Liver (tissue), 9 donors: ENCODE data around the gene ARPC4. TPM values are rescaled to one million over a fixed set of nuclear protein-coding genes. Genes with fewer than 3 reads are reported as not detected.

Source experiments
- DNase-seq: peaks from one replicate; pipeline ENCODE4 v3.0.0-alpha.2; 2017; ENCODE audit warnings: low spot score
- H3K27ac ChIP-seq, 2 donors: one replicate each; pipeline ENCODE4 v1.7.0; 2013; ENCODE audit warnings: inconsistent platforms in 2 of 2, low read length in 2 of 2, control low read depth in 1 of 2, low read depth in 1 of 2, mild to moderate bottlenecking in 1 of 2
- H3K27me3 ChIP-seq, 4 donors: one replicate each; pipeline versions ENCODE4 v1.6.1 to v1.7.0; 2013; ENCODE audit warnings: low read length in 3 of 4, inconsistent platforms in 1 of 4, mild to moderate bottlenecking in 1 of 4, moderate library complexity in 1 of 4; ENCODE audit not compliant: control insufficient read depth in 4 of 4, insufficient read depth in 4 of 4
- H3K36me3 ChIP-seq, 4 donors: one replicate each; pipeline versions ENCODE4 v1.6.1 to v1.7.0; 2013; ENCODE audit warnings: low read length in 3 of 4, mild to moderate bottlenecking in 3 of 4, low read depth in 1 of 4, moderate library complexity in 1 of 4; ENCODE audit not compliant: control insufficient read depth in 4 of 4, insufficient read depth in 3 of 4
- H3K4me1 ChIP-seq, 4 donors: one replicate each; pipeline versions ENCODE4 v1.6.1 to v1.7.0; 2013; ENCODE audit warnings: low read length in 3 of 4, mild to moderate bottlenecking in 3 of 4, moderate library complexity in 1 of 4; ENCODE audit not compliant: control insufficient read depth in 4 of 4, insufficient read depth in 4 of 4
- H3K4me3 ChIP-seq, 3 donors: one replicate each; pipeline versions ENCODE4 v1.6.1 to v1.7.0; 2013; ENCODE audit warnings: low read length in 3 of 3, control low read depth in 1 of 3, low read depth in 1 of 3, mild to moderate bottlenecking in 1 of 3
- H3K9ac ChIP-seq, 2 donors: one replicate each; pipeline ENCODE4 v1.7.0; 2013; ENCODE audit warnings: low read length in 2 of 2, mild to moderate bottlenecking in 2 of 2, moderate library complexity in 2 of 2, control low read depth in 1 of 2, low read depth in 1 of 2
- H3K9me3 ChIP-seq, 4 donors: one replicate each; pipeline versions ENCODE4 v1.6.1 to v1.7.0; 2013; ENCODE audit warnings: low read length in 3 of 4; ENCODE audit not compliant: control insufficient read depth in 4 of 4
- EGR1 ChIP-seq, 2 donors: IDR thresholded peaks; 2 replicates each; pipeline ENCODE4 v1.6.1; 2016 to 2018; ENCODE audit warnings: antibody characterized with exemption in 2 of 2, low read depth in 2 of 2
- FOXA1 ChIP-seq: IDR thresholded peaks from 2 replicates; pipeline ENCODE4 v1.6.1; 2016; ENCODE audit warnings: antibody characterized with exemption
- FOXA2 ChIP-seq: IDR thresholded peaks from 2 replicates; pipeline ENCODE4 v1.6.1; 2016; ENCODE audit warnings: antibody characterized with exemption
- GABPA ChIP-seq, 2 donors: IDR thresholded peaks in 1 of 2; conservative IDR thresholded peaks in 1 of 2; 2 replicates each; pipeline ENCODE4 v1.6.1; 2016; ENCODE audit warnings: antibody characterized with exemption in 2 of 2, mild to moderate bottlenecking in 1 of 2, moderate library complexity in 1 of 2
- HNF4A ChIP-seq, 2 donors: conservative IDR thresholded peaks; 2 replicates each; pipeline ENCODE4 v1.6.1; 2016; ENCODE audit warnings: antibody characterized with exemption in 2 of 2, mild to moderate bottlenecking in 2 of 2
- HNF4G ChIP-seq: IDR thresholded peaks from 2 replicates; pipeline ENCODE4 v1.6.1; 2016; ENCODE audit warnings: antibody characterized with exemption
- JUND ChIP-seq, 2 donors: IDR thresholded peaks; 2 replicates each; pipeline ENCODE4 v1.6.1; 2016; ENCODE audit warnings: antibody characterized with exemption in 2 of 2
- NR2F2 ChIP-seq: IDR thresholded peaks from 2 replicates; pipeline ENCODE4 v1.6.1; 2016; ENCODE audit warnings: antibody characterized with exemption
- RAD21 ChIP-seq, 2 donors: IDR thresholded peaks; 2 replicates each; pipeline ENCODE4 v1.6.1; 2016; ENCODE audit warnings: antibody characterized with exemption in 2 of 2, mild to moderate bottlenecking in 2 of 2
- RXRA ChIP-seq, 2 donors: IDR thresholded peaks; 2 replicates each; pipeline ENCODE4 v1.6.1; 2017 to 2018; ENCODE audit warnings: antibody characterized with exemption in 2 of 2, mild to moderate bottlenecking in 1 of 2
- SP1 ChIP-seq: IDR thresholded peaks from 2 replicates; pipeline ENCODE4 v1.6.1; 2018; ENCODE audit warnings: antibody characterized with exemption, mild to moderate bottlenecking
- TAF1 ChIP-seq: conservative IDR thresholded peaks from 2 replicates; pipeline ENCODE4 v1.6.1; 2016; ENCODE audit warnings: antibody characterized with exemption, mild to moderate bottlenecking
- YY1 ChIP-seq: IDR thresholded peaks from 2 replicates; pipeline ENCODE4 v1.6.1; 2016; ENCODE audit warnings: antibody characterized with exemption, mild to moderate bottlenecking
- WGBS: extraction: QIAGEN DNeasy Blood & Tissue Kit; methylation state at CpG from one replicate; pipeline ENCODE4 v1.1.7; 2013; 5-methylcytosine and 5-hydroxymethylcytosine counted together
- polyA plus RNA-seq, 2 donors: library from polyadenylated mRNA; stranded (reverse) in 1 of 2; unstranded in 1 of 2; fragments of 200-250 nt in 1 of 2; fragments of >200 nt in 1 of 2; fragmentation: Nextera tagmentation in 1 of 2; extraction: Ambion mirVana in 1 of 2; gene quantifications; one replicate each; pipeline versions ENCODE4 v1.2.1 to v1.2.3, GENCODE V29; 2013 to 2015
- total RNA-seq, 2 donors: library from RNA; depleted of rRNA; stranded (reverse); fragments of >200 nt; gene quantifications; one replicate each; pipeline ENCODE4 v1.2.3, GENCODE V29; 2014
- TF ChIP-seq, protein P1 (sequence below): IDR thresholded peaks from 2 replicates; pipeline ENCODE4 v1.6.1; 2016; ENCODE audit warnings: antibody characterized with exemption
- TF ChIP-seq, protein P2 (sequence below): IDR thresholded peaks from 2 replicates; pipeline ENCODE4 v1.6.1; 2016; ENCODE audit warnings: antibody characterized with exemption
- TF ChIP-seq, protein P3 (sequence below): fragments of 150-350 bp; IDR thresholded peaks from 2 replicates; pipeline ENCODE4 v1.5.1; 2017; ENCODE audit warnings: improper control_type of control experiment, low read depth, low read length; ENCODE audit not compliant: missing input control
- TF ChIP-seq, protein P4 (sequence below): IDR thresholded peaks from 2 replicates; pipeline ENCODE4 v1.6.1; 2016; ENCODE audit warnings: antibody characterized with exemption, mild to moderate bottlenecking
- donor health status: healthy.
- donor health status: healthy.
- donor health status: healthy.
- donor health status: healthy.
- donor health status: healthy.

Gene ARPC4
- total and polyA plus RNA-seq, 4 donors = 22.1 to 53.6 (median 52.5) TPM

DNA sequence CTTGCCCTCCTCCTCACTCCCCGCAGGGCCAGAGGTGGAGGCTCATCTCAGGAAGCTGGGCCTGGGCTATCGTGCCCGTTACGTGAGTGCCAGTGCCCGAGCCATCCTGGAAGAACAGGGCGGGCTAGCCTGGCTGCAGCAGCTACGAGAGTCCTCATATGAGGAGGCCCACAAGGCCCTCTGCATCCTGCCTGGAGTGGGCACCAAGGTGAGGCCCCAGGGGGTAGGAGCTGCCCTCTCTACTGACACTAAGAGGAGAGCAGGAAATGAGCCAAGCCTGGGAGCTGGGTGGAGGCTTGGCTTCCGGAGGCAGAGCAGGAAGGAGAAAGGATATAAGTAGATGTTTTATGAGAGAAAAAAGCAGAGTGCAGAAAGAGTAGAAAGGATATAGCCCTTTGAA is 38.2 kb upstream of the ARPC4 start:
- H3K9ac ChIP-seq = no peak overlapping the region
- no peak for DNase-seq
- 78% methylated on average over 8 of the region's 8 CpGs for WGBS
- peaks cover 5 to 21% (median 20%) of the 10 kb centered on the region in 4 donors for H3K4me1 ChIP-seq
- H3K9me3 ChIP-seq = no peaks in the 10 kb centered on the region
- TF ChIP-seq FOXA2 = no peak
- TF ChIP-seq, protein P1, sequence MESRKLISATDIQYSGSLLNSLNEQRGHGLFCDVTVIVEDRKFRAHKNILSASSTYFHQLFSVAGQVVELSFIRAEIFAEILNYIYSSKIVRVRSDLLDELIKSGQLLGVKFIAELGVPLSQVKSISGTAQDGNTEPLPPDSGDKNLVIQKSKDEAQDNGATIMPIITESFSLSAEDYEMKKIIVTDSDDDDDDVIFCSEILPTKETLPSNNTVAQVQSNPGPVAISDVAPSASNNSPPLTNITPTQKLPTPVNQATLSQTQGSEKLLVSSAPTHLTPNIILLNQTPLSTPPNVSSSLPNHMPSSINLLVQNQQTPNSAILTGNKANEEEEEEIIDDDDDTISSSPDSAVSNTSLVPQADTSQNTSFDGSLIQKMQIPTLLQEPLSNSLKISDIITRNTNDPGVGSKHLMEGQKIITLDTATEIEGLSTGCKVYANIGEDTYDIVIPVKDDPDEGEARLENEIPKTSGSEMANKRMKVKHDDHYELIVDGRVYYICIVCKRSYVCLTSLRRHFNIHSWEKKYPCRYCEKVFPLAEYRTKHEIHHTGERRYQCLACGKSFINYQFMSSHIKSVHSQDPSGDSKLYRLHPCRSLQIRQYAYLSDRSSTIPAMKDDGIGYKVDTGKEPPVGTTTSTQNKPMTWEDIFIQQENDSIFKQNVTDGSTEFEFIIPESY = no peak
- TF ChIP-seq RAD21 (IDR thresholded peaks at IDR 0.05) = no peak
- no peak for TF ChIP-seq HNF4G
- TF ChIP-seq TAF1 = no peak
- TF ChIP-seq FOXA1 = no peak
- TF ChIP-seq RXRA (IDR thresholded peaks at IDR 0.05) = no peak
- TF ChIP-seq, protein P2, sequence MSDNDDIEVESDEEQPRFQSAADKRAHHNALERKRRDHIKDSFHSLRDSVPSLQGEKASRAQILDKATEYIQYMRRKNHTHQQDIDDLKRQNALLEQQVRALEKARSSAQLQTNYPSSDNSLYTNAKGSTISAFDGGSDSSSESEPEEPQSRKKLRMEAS = no peak
- H3K36me3 ChIP-seq = peaks cover 19 to 44% (median 35%) of the 10 kb centered on the region in 4 donors
- no peak overlapping the region for H3K27ac ChIP-seq
- no peak overlapping the region for H3K4me3 ChIP-seq
- H3K27me3 ChIP-seq = no peaks in the 10 kb centered on the region

DNA sequence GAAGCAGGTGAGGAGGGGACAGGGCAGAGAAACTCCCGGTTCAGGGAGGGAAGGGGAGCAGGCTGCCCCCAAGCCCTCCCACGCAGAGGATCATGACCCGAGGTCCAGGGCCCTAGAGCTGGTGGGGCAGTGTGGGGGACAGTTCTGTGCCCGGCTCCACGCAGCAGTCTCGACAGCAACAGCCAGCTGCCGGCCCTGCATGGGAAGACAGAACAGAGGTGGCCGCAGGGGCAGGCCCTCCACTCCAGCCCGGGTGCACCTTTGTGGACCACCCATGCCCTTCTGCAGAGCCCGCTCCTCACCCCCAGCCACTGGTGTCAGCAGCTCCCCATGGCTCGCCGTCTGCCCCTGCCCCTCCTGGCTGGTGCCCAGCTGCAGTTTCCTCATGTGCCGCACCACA is 35.5 kb upstream of the ARPC4 start:
- Histone ChIP-seq H3K27ac (no peak overlapping the region), H3K27me3 (no peaks in the 10 kb centered on the region), H3K36me3 (peaks cover 19 to 57% (median 40%) of the 10 kb centered on the region in 4 donors), H3K4me1 (peaks cover 0 to 5% (median 0%) of the 10 kb centered on the region in 4 donors), H3K9ac (no peak overlapping the region), H3K9me3 (no peaks in the 10 kb centered on the region), H3K4me3 (no peak overlapping the region)
- WGBS = 95% methylated on average over 13 of the region's 13 CpGs
- TF ChIP-seq, protein P2 = no peak
- no peak for TF ChIP-seq GABPA (IDR thresholded peaks at IDR 0.05 in 1 of 2, conservative IDR thresholded peaks at IDR 0.05 in 1 of 2)
- TF ChIP-seq, protein P3, sequence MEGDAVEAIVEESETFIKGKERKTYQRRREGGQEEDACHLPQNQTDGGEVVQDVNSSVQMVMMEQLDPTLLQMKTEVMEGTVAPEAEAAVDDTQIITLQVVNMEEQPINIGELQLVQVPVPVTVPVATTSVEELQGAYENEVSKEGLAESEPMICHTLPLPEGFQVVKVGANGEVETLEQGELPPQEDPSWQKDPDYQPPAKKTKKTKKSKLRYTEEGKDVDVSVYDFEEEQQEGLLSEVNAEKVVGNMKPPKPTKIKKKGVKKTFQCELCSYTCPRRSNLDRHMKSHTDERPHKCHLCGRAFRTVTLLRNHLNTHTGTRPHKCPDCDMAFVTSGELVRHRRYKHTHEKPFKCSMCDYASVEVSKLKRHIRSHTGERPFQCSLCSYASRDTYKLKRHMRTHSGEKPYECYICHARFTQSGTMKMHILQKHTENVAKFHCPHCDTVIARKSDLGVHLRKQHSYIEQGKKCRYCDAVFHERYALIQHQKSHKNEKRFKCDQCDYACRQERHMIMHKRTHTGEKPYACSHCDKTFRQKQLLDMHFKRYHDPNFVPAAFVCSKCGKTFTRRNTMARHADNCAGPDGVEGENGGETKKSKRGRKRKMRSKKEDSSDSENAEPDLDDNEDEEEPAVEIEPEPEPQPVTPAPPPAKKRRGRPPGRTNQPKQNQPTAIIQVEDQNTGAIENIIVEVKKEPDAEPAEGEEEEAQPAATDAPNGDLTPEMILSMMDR = no peak
- no peak for DNase-seq

DNA sequence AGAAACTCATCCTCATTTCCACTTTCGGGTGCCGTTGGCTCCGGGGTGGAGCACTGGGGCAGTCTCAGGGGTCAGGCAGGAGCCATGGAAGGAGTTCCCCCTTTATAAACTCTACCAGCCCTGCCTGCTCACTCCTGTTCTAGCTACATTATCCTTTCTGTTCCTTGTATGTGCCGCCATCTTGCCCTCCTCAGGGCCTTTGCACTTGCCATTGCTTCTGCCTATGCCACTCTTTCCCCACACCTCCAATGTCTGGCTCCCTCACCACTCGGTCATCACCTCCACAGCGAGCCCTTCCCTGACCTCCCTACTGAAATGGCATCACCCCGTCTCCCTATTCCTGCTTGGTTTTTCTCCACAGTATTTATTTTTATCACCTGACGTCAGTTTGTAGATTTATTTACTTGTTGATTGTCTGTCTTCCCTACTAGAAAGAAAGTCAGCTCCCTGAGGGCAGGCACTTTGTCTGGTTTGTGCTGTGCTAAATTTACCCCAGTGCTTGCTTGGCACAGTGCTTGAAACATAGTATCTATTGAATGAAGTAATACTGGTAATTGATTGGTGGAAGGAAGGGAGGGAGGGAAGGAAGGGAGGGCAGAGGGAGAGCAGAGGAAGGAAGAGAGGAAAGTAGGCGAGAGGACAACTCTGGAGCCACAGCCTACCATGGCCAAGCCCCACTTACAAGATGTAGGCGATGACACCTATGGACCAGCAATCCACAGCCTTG is 31.9 kb upstream of the ARPC4 start:
- Histone ChIP-seq H3K4me1 (no peaks in the 10 kb centered on the region), H3K9ac (no peak overlapping the region), H3K27ac (no peak overlapping the region), H3K4me3 (no peak overlapping the region), H3K27me3 (no peaks in the 10 kb centered on the region), H3K9me3 (no peaks in the 10 kb centered on the region), H3K36me3 (peaks cover 15 to 58% (median 40%) of the 10 kb centered on the region in 4 donors)
- no peak for DNase-seq
- 95% methylated on average over 10 of the region's 10 CpGs for WGBS
- no peak for TF ChIP-seq NR2F2
- TF ChIP-seq FOXA2 = no peak
- TF ChIP-seq FOXA1 = no peak
- TF ChIP-seq JUND (IDR thresholded peaks at IDR 0.05) = no peak
- no peak for TF ChIP-seq EGR1 (IDR thresholded peaks at IDR 0.05; ENCODE audit: low read depth in 2 of 2)
- TF ChIP-seq, protein P1 = no peak
- TF ChIP-seq HNF4A (conservative IDR thresholded peaks at IDR 0.05) = no peak
- no peak for TF ChIP-seq SP1
- TF ChIP-seq, protein P4, sequence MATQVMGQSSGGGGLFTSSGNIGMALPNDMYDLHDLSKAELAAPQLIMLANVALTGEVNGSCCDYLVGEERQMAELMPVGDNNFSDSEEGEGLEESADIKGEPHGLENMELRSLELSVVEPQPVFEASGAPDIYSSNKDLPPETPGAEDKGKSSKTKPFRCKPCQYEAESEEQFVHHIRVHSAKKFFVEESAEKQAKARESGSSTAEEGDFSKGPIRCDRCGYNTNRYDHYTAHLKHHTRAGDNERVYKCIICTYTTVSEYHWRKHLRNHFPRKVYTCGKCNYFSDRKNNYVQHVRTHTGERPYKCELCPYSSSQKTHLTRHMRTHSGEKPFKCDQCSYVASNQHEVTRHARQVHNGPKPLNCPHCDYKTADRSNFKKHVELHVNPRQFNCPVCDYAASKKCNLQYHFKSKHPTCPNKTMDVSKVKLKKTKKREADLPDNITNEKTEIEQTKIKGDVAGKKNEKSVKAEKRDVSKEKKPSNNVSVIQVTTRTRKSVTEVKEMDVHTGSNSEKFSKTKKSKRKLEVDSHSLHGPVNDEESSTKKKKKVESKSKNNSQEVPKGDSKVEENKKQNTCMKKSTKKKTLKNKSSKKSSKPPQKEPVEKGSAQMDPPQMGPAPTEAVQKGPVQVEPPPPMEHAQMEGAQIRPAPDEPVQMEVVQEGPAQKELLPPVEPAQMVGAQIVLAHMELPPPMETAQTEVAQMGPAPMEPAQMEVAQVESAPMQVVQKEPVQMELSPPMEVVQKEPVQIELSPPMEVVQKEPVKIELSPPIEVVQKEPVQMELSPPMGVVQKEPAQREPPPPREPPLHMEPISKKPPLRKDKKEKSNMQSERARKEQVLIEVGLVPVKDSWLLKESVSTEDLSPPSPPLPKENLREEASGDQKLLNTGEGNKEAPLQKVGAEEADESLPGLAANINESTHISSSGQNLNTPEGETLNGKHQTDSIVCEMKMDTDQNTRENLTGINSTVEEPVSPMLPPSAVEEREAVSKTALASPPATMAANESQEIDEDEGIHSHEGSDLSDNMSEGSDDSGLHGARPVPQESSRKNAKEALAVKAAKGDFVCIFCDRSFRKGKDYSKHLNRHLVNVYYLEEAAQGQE = no peak
- TF ChIP-seq HNF4G = no peak
- TF ChIP-seq RAD21 (IDR thresholded peaks at IDR 0.05) = no peak
- no peak for TF ChIP-seq YY1
